Hematopoietic multipotent progenitor cell treated with erythropoietin and hydrocortisone succinate and interleukin-3 and kit ligand, for 15 days (in vitro differentiated cells): Measurements from ENCODE around the gene ACVR1B.

Experiments
- DNase-seq: peaks from one replicate; pipeline ENCODE4 v3.0.0-alpha.2; 2015; ENCODE audit warnings: low spot score

Gene ACVR1B

GRCh38 chr12:51951199-51951842 is at the start of gene ACVR1B:
ACVR1B (plus strand) TSS chr12:51951699; CDS start chr12:51951744, 45 bp downstream.
- DNase-seq: peak; percentile 84

DNA sequence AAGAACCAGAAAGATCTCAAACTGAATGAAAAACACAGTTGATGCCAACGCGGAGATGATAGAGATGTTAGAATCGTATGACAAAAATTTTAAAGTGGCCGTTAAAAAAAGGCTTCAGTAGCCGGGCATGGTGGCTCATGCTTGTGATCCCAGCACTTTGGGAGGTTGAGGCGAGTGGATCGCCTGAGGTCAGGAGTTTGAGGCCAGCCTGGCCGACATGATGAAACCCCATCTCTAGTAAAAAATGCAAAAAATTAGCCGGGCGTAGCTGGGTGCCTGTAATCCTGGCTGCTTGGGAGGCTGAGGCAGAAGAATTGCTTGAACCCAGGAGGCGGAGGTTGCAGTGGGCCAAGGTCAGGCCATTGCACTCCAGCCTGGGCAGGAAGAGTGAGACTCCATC is 49.6 kb upstream of the ACVR1B start:
- DNase-seq: no peak

DNA sequence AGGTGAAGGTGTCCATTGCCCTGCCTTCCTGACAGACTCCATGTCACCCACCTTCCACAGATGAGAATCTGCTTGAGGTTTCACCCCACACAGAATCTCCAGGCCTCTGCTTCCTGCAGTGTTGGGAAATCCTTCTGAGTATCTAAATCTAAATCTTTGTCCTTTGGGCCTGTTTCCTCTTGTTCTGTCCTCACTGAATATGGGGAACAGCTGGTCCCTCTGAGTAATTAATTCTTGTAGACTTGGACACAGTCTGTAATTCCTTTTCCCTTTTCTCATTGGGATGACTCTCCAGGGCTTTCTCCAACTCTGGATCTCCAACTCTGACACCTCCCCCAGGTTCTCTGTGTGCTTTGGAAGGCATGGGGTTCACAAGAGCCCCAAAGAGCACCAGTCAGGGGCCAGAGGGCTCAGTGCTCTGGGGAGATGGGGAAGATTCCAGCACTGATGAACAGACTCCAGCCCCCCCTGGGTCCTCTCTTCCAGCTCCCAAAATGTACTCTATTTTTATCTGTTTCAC is 46.5 kb upstream of the ACVR1B start:
- no peak for DNase-seq

DNA sequence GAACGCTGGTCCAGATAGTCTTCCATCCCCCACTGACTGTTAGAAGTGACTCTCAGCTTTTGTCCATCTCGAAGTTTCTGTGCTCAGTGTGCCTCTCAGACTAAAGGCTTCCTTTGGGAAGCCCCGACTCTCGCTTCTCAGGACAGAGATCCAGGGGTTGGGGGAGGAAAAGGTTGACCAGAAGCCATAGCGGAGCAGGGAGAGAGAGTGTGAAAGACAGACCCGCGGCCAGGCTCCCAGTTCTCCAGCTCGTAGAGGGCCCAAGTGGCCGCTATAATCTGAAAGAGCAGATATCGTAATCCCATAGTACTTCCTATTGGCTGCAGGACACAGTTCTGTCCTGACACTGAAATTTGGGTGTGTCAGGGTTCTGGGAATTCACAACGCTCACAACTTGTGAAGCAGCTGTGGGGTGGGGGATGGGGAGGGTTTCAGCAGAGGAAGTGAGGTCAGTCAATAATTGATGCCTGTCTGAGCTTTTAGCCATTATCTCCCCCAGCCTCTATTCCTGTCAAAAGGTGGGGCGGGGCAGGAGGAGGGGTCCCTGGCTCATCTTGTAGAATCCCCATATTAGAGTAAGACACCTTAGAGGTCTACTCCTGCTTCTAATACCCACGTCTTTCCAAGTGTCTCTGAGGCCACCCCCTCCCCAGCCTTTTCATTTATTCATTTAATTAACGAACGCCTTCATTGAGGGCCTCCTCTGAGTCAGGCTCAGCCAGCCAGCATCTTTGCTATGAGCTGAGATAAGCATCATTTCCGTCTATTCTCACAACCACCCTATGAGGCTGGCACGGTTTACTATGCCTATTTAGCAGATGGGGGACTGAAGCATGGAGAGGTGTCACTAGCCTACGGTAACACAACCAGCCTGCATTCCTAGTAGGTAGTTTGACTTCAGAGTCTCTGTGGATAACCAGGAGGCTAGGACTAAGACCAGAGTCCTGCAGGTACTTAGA is 45.7 kb upstream of the ACVR1B start:
- no peak for DNase-seq

DNA sequence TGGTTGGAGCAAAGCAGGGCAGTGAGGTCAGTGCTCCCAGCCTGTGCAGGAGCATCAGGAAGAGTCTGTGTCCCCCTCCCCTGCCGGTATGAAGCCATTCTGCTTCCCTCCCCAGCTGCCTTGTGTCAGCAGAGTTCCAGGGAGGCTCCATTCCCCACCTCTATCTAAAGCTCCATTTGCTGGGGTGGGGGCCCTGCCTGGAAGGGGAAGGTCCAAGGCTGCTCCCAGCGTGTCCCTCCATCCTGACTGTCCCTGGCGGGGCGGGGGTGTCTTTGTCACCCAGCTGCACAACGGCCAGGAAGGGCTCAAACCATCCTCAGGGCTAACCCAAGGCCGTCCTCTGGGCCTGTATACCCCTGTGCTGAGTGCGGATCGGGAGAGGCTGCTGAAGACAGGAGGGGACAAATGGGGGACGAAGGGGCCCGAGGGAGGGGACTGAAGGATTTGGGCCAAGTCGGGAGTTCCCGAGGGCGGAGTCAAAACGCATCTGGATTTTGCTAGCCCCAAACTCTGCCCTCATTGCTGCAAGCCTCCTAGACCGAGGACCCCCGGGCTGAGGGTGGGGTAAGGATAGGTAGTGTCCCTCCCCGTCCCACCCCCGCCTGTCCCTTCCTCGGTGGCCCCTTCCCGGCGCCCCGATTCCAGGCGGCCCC is 44.9 kb upstream of the ACVR1B start:
- no peak for DNase-seq

DNA sequence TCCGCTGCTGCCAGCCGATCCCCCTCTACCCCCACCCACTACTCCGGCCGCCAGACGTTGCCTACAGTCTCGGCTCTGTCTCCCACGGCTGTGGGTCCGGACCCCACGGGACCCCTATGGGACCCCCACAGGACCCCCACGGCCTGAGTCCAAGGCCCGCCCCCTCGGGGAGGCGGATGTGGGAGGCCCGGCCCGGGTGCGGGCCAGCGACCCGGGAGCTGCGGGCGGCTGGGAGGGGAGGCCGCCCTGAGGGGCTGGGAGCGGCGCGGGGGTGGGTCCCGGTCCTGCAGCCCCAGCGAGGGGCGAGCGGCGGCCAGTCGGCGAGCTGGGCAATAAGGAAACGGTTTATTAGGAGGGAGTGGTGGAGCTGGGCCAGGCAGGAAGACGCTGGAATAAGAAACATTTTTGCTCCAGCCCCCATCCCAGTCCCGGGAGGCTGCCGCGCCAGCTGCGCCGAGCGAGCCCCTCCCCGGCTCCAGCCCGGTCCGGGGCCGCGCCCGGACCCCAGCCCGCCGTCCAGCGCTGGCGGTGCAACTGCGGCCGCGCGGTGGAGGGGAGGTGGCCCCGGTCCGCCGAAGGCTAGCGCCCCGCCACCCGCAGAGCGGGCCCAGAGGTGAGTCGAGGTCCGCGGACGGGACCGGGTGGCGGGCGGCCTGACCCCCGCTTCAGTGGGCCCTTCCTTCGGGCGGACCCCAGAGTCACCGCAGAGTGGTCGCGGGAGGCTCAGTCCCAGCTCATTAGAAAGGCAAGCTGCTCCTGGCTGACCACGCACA is 44.2 kb upstream of the ACVR1B start, which contains the start of gene ACVRL1:
ACVRL1 (plus strand) TSS at position 422 of the 773 bp plus-strand sequence. CDS start 4,971 bp downstream, outside the sequence.
- no peak for DNase-seq

DNA sequence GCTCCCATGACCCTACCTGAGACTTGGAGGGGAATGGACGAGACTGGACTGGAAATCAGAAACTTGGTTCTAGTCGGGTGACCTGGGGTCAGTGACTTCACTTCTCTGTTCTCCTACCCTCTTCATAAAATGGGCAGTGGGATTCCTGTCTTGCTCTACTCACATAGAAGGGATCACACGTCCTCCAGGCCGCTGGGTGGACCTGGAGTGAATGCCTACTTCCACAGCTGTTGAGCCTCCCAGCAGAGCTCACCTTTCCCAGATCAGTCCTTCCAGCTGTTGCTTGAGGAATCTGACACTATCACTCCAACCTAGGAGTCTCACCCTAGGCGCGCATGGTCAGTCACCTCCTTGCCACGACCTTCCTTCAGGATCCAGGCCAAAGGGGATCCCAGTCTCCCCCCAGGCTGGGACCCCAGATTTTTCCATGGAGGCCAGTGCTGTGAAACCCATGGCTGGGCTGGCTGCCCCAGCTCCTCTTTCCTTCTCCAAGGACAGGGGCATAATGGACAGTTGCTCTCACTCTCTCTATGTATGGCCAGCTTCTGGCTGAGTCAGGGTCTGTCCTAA is 43.6 kb upstream of the ACVR1B start:
- no peak for DNase-seq

DNA sequence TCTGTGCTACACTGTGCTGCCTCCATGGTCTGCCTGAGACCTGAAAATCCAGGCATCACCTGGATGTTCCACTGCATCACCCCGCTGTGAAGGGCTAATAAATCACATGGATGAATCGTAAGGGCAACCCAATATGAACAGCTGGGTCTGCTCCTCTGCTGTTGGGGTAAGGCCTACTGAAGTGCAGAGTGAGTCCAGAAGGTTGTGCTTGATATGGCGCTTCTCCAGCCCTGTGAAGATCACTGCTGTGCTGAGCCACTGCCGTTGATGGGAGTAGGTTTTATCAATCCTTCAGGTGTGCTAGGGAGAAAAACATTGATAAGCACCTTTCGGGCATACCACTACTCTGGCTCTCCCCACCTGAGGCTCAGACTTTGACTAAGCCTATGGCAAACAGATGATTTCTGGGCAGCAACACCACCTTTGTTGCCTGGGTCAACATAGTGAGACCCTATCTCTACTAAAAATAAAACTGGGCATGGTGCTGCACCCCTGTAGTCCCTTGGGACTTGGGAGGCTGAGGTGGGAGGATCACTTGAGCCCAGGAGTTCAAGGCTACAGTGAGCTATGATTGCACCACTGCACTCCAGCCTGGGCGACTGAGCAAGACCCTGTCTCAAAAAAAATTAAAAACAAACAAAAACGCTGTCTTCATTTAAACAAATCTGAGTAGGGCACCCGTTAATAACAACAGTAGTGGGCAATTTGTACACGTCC is 42.5 kb upstream of the ACVR1B start:
- DNase-seq: no peak

- no peak for DNase-seq
Observed at GRCh38 chr12:51910168-51910567, 41.3 kb upstream of the ACVR1B start.

- no peak for DNase-seq
Observed at GRCh38 chr12:51910691-51911090, 40.8 kb upstream of the ACVR1B start.

GRCh38 chr12:51911307-51911706 is 40.2 kb upstream of the ACVR1B start:
- no peak for DNase-seq

- DNase-seq: no peak
Observed at GRCh38 chr12:51911788-51912711, 39.4 kb upstream of the ACVR1B start.

GRCh38 chr12:51913071-51914033 is 38.1 kb upstream of the ACVR1B start:
- DNase-seq: no peak

GRCh38 chr12:51914034-51914923 is 37.2 kb upstream of the ACVR1B start:
- no peak for DNase-seq

GRCh38 chr12:51915003-51915625 is 36.4 kb upstream of the ACVR1B start:
- no peak for DNase-seq

DNA sequence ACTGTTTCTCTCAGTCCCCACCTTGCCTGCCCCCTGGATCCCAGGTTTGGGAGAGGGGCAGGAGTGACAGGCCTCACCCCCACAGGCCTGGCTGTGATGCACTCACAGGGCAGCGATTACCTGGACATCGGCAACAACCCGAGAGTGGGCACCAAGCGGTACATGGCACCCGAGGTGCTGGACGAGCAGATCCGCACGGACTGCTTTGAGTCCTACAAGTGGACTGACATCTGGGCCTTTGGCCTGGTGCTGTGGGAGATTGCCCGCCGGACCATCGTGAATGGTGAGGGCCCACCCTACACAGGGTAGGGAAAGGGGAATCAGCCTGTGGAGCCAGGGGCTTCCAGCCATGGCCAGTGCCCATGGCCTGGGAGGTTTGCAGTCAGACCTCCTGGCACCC is 35.5 kb upstream of the ACVR1B start:
- no peak for DNase-seq
